Measurements from ENCODE around the gene TPT1.

TPT1 gene

DNA sequence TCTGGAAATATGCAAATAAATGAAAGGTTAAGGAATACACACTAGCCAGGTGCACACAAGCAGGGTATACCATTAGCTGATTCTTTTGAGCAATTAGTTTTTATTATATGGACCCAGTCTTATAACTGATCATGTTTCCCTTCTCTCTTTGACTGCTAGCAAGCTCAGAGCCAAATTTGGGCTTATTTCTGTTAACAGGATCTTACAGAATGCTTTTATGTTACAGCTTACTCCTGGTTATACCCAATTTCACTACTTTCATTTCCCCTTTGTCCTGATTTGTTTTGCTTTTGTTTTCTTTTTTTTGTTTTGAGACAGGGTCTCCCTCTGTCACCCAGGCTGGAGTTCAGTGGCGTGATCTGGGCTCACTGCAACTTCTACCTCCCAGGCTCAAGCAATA is 12.9 kb upstream of the TPT1 start (continued):
- TF ChIP-seq BACH2 (CRISPR knock-in tag; IDR thresholded peaks at IDR 0.05; ENCODE audit: borderline replicate concordance) (no peak), ZNF565 (CRISPR knock-in tag; conservative IDR thresholded peaks at IDR 0.05; ENCODE audit: low read depth) (no peak), ISL1 (CRISPR knock-in tag; IDR thresholded peaks at IDR 0.05) (no peak), ESRRG (CRISPR knock-in tag; IDR thresholded peaks at IDR 0.05) (no peak), PPARA (CRISPR knock-in tag; IDR thresholded peaks at IDR 0.05; ENCODE audit: borderline replicate concordance) (no peak)
- TF ChIP-seq, protein P1, sequence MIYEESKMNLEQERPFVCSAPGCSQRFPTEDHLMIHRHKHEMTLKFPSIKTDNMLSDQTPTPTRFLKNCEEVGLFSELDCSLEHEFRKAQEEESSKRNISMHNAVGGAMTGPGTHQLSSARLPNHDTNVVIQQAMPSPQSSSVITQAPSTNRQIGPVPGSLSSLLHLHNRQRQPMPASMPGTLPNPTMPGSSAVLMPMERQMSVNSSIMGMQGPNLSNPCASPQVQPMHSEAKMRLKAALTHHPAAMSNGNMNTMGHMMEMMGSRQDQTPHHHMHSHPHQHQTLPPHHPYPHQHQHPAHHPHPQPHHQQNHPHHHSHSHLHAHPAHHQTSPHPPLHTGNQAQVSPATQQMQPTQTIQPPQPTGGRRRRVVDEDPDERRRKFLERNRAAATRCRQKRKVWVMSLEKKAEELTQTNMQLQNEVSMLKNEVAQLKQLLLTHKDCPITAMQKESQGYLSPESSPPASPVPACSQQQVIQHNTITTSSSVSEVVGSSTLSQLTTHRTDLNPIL (CRISPR knock-in tag; IDR thresholded peaks at IDR 0.05; ENCODE audit: low read depth): no peak

DNA sequence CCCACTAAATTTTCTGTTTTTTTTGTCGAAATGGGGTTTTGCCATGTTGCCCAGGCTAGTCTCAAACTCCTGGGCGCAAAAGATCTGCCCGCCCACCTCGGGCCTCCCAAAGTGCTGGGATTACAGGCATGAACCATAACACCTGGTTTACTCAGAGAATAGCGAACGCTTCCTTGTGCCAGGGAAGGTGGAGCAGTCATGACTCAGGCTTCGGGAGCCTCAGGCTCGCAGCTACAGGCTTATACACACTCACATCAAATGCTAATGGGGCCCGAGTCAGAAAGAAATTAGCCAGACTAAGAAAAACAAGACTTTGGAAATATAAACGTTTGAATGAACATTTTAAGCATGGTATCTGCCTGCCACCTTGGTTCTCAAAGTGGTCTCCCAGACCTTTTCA is 11.0 kb upstream of the TPT1 start:
- TF ChIP-seq ZNF70 (CRISPR knock-in tag; IDR thresholded peaks at IDR 0.05): no peak
- TF ChIP-seq ZFP30 (CRISPR knock-in tag; IDR thresholded peaks at IDR 0.05): no peak
- no peak for TF ChIP-seq ZC3H10 (CRISPR knock-in tag; IDR thresholded peaks at IDR 0.05)
- no peak for TF ChIP-seq ZFP3 (CRISPR knock-in tag; IDR thresholded peaks at IDR 0.05)
- TF ChIP-seq BACH2 (CRISPR knock-in tag; IDR thresholded peaks at IDR 0.05; ENCODE audit: borderline replicate concordance): no peak
- no peak for TF ChIP-seq CSDC2 (CRISPR knock-in tag; IDR thresholded peaks at IDR 0.05)
- no peak for TF ChIP-seq ESRRG (CRISPR knock-in tag; IDR thresholded peaks at IDR 0.05)
- TF ChIP-seq ZNF565 (CRISPR knock-in tag; conservative IDR thresholded peaks at IDR 0.05; ENCODE audit: low read depth): no peak
- TF ChIP-seq ARNTL (CRISPR knock-in tag; IDR thresholded peaks at IDR 0.05; ENCODE audit: borderline replicate concordance, low read depth): no peak
- TF ChIP-seq RARB (CRISPR knock-in tag; IDR thresholded peaks at IDR 0.05): no peak
- no peak for TF ChIP-seq ISL1 (CRISPR knock-in tag; IDR thresholded peaks at IDR 0.05)
- no peak for TF ChIP-seq ZNF8 (CRISPR knock-in tag; IDR thresholded peaks at IDR 0.05)
- TF ChIP-seq, protein P2, sequence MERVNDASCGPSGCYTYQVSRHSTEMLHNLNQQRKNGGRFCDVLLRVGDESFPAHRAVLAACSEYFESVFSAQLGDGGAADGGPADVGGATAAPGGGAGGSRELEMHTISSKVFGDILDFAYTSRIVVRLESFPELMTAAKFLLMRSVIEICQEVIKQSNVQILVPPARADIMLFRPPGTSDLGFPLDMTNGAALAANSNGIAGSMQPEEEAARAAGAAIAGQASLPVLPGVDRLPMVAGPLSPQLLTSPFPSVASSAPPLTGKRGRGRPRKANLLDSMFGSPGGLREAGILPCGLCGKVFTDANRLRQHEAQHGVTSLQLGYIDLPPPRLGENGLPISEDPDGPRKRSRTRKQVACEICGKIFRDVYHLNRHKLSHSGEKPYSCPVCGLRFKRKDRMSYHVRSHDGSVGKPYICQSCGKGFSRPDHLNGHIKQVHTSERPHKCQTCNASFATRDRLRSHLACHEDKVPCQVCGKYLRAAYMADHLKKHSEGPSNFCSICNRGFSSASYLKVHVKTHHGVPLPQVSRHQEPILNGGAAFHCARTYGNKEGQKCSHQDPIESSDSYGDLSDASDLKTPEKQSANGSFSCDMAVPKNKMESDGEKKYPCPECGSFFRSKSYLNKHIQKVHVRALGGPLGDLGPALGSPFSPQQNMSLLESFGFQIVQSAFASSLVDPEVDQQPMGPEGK (CRISPR knock-in tag; IDR thresholded peaks at IDR 0.05; ENCODE audit: borderline replicate concordance): no peak
- TF ChIP-seq, protein P3, sequence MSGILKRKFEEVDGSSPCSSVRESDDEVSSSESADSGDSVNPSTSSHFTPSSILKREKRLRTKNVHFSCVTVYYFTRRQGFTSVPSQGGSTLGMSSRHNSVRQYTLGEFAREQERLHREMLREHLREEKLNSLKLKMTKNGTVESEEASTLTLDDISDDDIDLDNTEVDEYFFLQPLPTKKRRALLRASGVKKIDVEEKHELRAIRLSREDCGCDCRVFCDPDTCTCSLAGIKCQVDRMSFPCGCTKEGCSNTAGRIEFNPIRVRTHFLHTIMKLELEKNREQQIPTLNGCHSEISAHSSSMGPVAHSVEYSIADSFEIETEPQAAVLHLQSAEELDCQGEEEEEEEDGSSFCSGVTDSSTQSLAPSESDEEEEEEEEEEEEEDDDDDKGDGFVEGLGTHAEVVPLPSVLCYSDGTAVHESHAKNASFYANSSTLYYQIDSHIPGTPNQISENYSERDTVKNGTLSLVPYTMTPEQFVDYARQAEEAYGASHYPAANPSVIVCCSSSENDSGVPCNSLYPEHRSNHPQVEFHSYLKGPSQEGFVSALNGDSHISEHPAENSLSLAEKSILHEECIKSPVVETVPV (CRISPR knock-in tag; IDR thresholded peaks at IDR 0.05): no peak
- no peak for TF ChIP-seq TCF4 (CRISPR knock-in tag; IDR thresholded peaks at IDR 0.05; ENCODE audit: borderline replicate concordance)
- TF ChIP-seq, protein P4, sequence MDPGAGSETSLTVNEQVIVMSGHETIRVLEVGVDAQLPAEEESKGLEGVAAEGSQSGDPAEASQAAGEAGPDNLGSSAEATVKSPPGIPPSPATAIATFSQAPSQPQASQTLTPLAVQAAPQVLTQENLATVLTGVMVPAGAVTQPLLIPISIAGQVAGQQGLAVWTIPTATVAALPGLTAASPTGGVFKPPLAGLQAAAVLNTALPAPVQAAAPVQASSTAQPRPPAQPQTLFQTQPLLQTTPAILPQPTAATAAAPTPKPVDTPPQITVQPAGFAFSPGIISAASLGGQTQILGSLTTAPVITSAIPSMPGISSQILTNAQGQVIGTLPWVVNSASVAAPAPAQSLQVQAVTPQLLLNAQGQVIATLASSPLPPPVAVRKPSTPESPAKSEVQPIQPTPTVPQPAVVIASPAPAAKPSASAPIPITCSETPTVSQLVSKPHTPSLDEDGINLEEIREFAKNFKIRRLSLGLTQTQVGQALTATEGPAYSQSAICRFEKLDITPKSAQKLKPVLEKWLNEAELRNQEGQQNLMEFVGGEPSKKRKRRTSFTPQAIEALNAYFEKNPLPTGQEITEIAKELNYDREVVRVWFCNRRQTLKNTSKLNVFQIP (CRISPR knock-in tag; IDR thresholded peaks at IDR 0.05; ENCODE audit: borderline replicate concordance, low read depth): no peak
- TF ChIP-seq SNAI2 (CRISPR knock-in tag; IDR thresholded peaks at IDR 0.05): no peak
- no peak for TF ChIP-seq OSR1 (CRISPR knock-in tag; IDR thresholded peaks at IDR 0.05)
- no peak for ATAC-seq

DNA sequence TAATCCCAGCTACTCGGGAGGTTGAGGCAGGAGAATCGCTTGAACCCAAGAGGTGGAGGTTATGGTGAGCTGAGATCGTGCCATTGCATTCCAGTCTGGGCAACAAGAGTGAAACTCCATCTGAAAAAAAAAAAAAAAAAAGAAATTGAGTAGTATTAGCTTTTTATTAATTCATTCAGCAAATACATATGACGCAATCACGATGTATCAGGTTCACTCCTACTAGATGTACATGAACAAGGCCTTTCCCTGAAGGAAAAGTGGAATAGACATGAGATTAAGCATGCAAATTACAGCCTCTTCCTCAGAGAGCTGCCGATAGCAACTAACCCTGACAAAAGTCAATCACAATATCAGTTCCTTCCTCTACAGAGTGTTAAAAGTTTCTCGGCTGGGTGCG is 9.2 kb upstream of the TPT1 start:
- TF ChIP-seq, protein P3 (CRISPR knock-in tag; IDR thresholded peaks at IDR 0.05): no peak
- TF ChIP-seq ZFP30 (CRISPR knock-in tag; IDR thresholded peaks at IDR 0.05): no peak
- no peak for TF ChIP-seq ZFP3 (CRISPR knock-in tag; IDR thresholded peaks at IDR 0.05)
- no peak for TF ChIP-seq TCF4 (CRISPR knock-in tag; IDR thresholded peaks at IDR 0.05; ENCODE audit: borderline replicate concordance)
- no peak for TF ChIP-seq ZC3H10 (CRISPR knock-in tag; IDR thresholded peaks at IDR 0.05)
- no peak for TF ChIP-seq ZNF70 (CRISPR knock-in tag; IDR thresholded peaks at IDR 0.05)
- TF ChIP-seq ZNF8 (CRISPR knock-in tag; IDR thresholded peaks at IDR 0.05): no peak
- TF ChIP-seq OSR1 (CRISPR knock-in tag; IDR thresholded peaks at IDR 0.05): no peak
- no peak for TF ChIP-seq CSDC2 (CRISPR knock-in tag; IDR thresholded peaks at IDR 0.05)
- no peak for TF ChIP-seq ESRRG (CRISPR knock-in tag; IDR thresholded peaks at IDR 0.05)
- TF ChIP-seq BACH2 (CRISPR knock-in tag; IDR thresholded peaks at IDR 0.05; ENCODE audit: borderline replicate concordance): no peak
- no peak for TF ChIP-seq ARNTL (CRISPR knock-in tag; IDR thresholded peaks at IDR 0.05; ENCODE audit: borderline replicate concordance, low read depth)
- no peak for TF ChIP-seq GLIS3 (CRISPR knock-in tag; IDR thresholded peaks at IDR 0.05)
- TF ChIP-seq SNAI2 (CRISPR knock-in tag; IDR thresholded peaks at IDR 0.05): no peak
- no peak for TF ChIP-seq RARB (CRISPR knock-in tag; IDR thresholded peaks at IDR 0.05)
- TF ChIP-seq, protein P4 (CRISPR knock-in tag; IDR thresholded peaks at IDR 0.05; ENCODE audit: borderline replicate concordance, low read depth): no peak
- TF ChIP-seq, protein P1 (CRISPR knock-in tag; IDR thresholded peaks at IDR 0.05; ENCODE audit: low read depth): no peak
- TF ChIP-seq ISL1 (CRISPR knock-in tag; IDR thresholded peaks at IDR 0.05): no peak
- ATAC-seq: no peak

Measured in SK-N-SH treated with all-trans-retinoic acid at 6 μM for 48 hours (cell line).